K562 (cell line): ENCODE results near the gene NFIC. TPM values are rescaled to one million over a fixed set of nuclear protein-coding genes. Genes with fewer than 3 reads are reported as not detected.

Source experiments
- GMEB1 ChIP-seq: fragments of 250-450 bp; sonication (Bioruptor Pico); IDR thresholded peaks from 2 replicates; pipeline ENCODE4 v1.4.0; 2020; ENCODE audit warnings: mild to moderate bottlenecking
- SIN3A ChIP-seq, 2 experiments: fragments of 150-350 bp in 1 of 2; IDR thresholded peaks; 2 replicates each; pipeline ENCODE4 v1.6.1; 2011 to 2016; ENCODE audit warnings: borderline replicate concordance in 2 of 2, low read depth in 2 of 2, low read length in 2 of 2, mild to moderate bottlenecking in 2 of 2, moderate library complexity in 2 of 2; ENCODE audit not compliant: control insufficient read depth in 1 of 2
- ZBTB8A ChIP-seq: fragments of 450-650 bp; IDR thresholded peaks from 2 replicates; pipeline ENCODE4 v1.6.1; 2018; ENCODE audit warnings: mild to moderate bottlenecking, moderate library complexity; ENCODE audit not compliant: partially characterized antibody
- ZNF696 ChIP-seq: fragments of 250-450 bp; sonication (Bioruptor Pico); conservative IDR thresholded peaks from 2 replicates; pipeline ENCODE4 v1.4.0; 2020; ENCODE audit warnings: mild to moderate bottlenecking, moderate library complexity
- polyA plus RNA-seq, 8 experiments: library from polyadenylated mRNA; depleted of rRNA in 4 of 8; stranded (reverse) in 5 of 8; unstranded in 3 of 8; fragments of >200 nt; fragmentation: Nextera tagmentation in 2 of 8; fragmentation: Illumina TruSeq in 1 of 8; extraction: Ambion mirVana in 2 of 8; extraction: Trizol in 1 of 8; gene quantifications; 2 replicates each; pipeline versions ENCODE4 v1.2.1 to v1.2.3, GENCODE V29; 2011 to 2014; ENCODE audit warnings: inconsistent platforms in 1 of 8, missing spikeins in 1 of 8
- total RNA-seq, 7 experiments: library from RNA; depleted of rRNA in 6 of 7; stranded (reverse); fragments of >200 nt in 6 of 7; fragmentation: Illumina TruSeq in 2 of 7; extraction: Trizol in 2 of 7; gene quantifications; 2 replicates each; pipeline versions ENCODE4 v1.2.1 to v1.2.3, GENCODE V29; 2011 to 2021; ENCODE audit warnings: low replicate concordance in 1 of 7
- TF ChIP-seq, protein P1 (sequence below), 2 experiments: fragments of 450-650 bp in 1 of 2; sonication (generic) in 1 of 2; formaldehyde crosslinking in 1 of 2; IDR thresholded peaks; 2 replicates each; pipeline versions ENCODE4 v1.7.1 to v1.9.0; 2016 to 2022; ENCODE audit warnings: inconsistent platforms in 1 of 2, mild to moderate bottlenecking in 1 of 2, missing genetic modification reagents in 1 of 2
- TF ChIP-seq, protein P2 (sequence below), 2 experiments: IDR thresholded peaks; 2 replicates each; pipeline ENCODE4 v1.6.1; 2011; ENCODE audit warnings: borderline replicate concordance in 1 of 2, control low read depth in 1 of 2, low read depth in 1 of 2, low read length in 1 of 2, mild to moderate bottlenecking in 1 of 2, mixed read lengths in 1 of 2, moderate library complexity in 1 of 2; ENCODE audit not compliant: insufficient read depth in 1 of 2, insufficient read length in 1 of 2, poor library complexity in 1 of 2, severe bottlenecking in 1 of 2; ENCODE audit errors: extremely low read depth in 1 of 2
- TF ChIP-seq, protein P3 (sequence below): conservative IDR thresholded peaks from 2 replicates; pipeline ENCODE4 v1.6.1; 2011; ENCODE audit warnings: low read depth, mild to moderate bottlenecking, low read length; ENCODE audit not compliant: control insufficient read depth

Gene NFIC
- total and polyA plus RNA-seq, 9 of the 15 experiments (the other 6 are each of a cell fraction or from before 2014, with no cell fraction given) = 0.71 to 62.1 (median 6.9) TPM

DNA sequence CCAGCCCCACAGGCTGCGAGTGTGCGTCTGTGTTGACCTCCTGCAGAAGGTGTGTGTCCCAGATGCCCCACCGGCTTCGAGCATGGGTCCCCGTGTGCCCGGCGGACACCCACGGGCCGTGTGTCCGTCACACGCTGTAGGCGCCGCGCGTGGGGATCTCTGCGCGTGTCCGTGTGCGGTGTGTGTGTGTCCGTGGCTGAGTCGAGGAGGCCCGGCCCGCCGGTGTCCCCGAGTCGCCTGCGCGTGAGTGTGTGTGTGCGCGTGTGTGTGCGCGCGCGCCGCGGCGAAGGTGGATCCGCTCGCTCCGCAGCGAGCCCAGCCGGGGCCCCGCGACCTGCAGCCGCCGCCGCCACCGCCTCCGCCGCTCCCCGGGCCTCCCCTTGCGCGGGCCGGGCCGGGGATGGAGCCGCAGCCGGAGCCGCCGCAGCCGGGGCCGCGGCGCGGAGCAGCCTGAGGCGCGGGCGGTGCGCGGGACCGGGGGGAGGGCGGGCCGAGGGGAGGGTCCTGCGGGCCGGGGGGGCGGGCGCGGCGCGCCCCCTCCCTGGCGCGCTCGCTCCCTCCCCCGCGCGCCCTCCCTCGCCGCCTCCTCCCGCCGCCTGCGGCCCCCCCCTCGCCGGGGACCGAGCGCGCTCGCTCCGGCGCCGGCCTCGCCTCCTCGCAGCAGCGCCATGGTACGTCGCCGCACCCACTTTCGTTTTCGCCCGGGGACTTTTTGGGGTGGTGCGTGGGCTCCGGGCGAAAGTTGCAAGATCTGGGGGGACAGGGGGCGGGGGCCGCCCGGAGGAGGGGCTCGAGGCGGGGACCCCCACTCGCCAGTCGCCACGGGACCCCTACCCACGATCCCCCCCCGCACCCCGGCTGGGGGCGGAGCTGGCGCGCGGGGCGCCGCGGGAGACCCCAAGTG is 7.1 kb upstream of the NFIC start (continued):
- TF ChIP-seq, protein P1, sequence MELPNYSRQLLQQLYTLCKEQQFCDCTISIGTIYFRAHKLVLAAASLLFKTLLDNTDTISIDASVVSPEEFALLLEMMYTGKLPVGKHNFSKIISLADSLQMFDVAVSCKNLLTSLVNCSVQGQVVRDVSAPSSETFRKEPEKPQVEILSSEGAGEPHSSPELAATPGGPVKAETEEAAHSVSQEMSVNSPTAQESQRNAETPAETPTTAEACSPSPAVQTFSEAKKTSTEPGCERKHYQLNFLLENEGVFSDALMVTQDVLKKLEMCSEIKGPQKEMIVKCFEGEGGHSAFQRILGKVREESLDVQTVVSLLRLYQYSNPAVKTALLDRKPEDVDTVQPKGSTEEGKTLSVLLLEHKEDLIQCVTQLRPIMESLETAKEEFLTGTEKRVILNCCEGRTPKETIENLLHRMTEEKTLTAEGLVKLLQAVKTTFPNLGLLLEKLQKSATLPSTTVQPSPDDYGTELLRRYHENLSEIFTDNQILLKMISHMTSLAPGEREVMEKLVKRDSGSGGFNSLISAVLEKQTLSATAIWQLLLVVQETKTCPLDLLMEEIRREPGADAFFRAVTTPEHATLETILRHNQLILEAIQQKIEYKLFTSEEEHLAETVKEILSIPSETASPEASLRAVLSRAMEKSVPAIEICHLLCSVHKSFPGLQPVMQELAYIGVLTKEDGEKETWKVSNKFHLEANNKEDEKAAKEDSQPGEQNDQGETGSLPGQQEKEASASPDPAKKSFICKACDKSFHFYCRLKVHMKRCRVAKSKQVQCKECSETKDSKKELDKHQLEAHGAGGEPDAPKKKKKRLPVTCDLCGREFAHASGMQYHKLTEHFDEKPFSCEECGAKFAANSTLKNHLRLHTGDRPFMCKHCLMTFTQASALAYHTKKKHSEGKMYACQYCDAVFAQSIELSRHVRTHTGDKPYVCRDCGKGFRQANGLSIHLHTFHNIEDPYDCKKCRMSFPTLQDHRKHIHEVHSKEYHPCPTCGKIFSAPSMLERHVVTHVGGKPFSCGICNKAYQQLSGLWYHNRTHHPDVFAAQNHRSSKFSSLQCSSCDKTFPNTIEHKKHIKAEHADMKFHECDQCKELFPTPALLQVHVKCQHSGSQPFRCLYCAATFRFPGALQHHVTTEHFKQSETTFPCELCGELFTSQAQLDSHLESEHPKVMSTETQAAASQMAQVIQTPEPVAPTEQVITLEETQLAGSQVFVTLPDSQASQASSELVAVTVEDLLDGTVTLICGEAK (IDR thresholded peaks at IDR 0.05) = peak; percentile 50; the same call in 1 of the 2 replicates
- TF ChIP-seq, protein P1 (CRISPR knock-in tag; IDR thresholded peaks at IDR 0.05) = no peak
- peak; percentile 80 for TF ChIP-seq GMEB1 (CRISPR knock-in tag)
- TF ChIP-seq, protein P2, sequence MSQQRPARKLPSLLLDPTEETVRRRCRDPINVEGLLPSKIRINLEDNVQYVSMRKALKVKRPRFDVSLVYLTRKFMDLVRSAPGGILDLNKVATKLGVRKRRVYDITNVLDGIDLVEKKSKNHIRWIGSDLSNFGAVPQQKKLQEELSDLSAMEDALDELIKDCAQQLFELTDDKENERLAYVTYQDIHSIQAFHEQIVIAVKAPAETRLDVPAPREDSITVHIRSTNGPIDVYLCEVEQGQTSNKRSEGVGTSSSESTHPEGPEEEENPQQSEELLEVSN (IDR thresholded peaks at IDR 0.05; ENCODE audit: borderline replicate concordance in 1 of 2, extremely low read depth in 1 of 2, insufficient read depth in 1 of 2, insufficient read length in 1 of 2, low read depth in 1 of 2, low read length in 1 of 2, poor library complexity in 1 of 2, severe bottlenecking in 1 of 2) = peak; percentile 42
- TF ChIP-seq ZBTB8A = no peak
- TF ChIP-seq, protein P3, sequence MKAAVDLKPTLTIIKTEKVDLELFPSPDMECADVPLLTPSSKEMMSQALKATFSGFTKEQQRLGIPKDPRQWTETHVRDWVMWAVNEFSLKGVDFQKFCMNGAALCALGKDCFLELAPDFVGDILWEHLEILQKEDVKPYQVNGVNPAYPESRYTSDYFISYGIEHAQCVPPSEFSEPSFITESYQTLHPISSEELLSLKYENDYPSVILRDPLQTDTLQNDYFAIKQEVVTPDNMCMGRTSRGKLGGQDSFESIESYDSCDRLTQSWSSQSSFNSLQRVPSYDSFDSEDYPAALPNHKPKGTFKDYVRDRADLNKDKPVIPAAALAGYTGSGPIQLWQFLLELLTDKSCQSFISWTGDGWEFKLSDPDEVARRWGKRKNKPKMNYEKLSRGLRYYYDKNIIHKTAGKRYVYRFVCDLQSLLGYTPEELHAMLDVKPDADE = 0 out of 2 replicates have a peak, but pooled peaks have one; percentile 17
- no peak for TF ChIP-seq ZNF696 (CRISPR knock-in tag)
- peak in 1 of 2 experiments; percentile 52; a peak in 1 of 4 replicates for TF ChIP-seq SIN3A (IDR thresholded peaks at IDR 0.05; ENCODE audit: borderline replicate concordance in 2 of 2, control insufficient read depth in 1 of 2, low read depth in 2 of 2, low read length in 2 of 2)
